GM12878 (cell line): Measurements from ENCODE around the gene NCF2. TPM values are rescaled to one million over a fixed set of nuclear protein-coding genes. Genes with fewer than 3 reads are reported as not detected.

Source experiments
- ATAC-seq: fragments of 200-7000 bp; cut with Tn5 transposase; 3 replicates; pipeline ENCODE4 v1.9.1; 2020; ENCODE audit warnings: mild to moderate bottlenecking, moderate library complexity
- BruUV-seq: library from RNA; stranded (reverse); fragments of 400-500 nt; replicated peaks from 2 replicates; lab custom pipeline; 2021; lab: Mats Ljungman, UMichigan
- CTCF ChIA-PET: fragments of 300-600 bp; sonication (Branson Sonifier 250); formaldehyde crosslinking; extraction: SDS; loops from one replicate; lab custom pipeline; 2021; ENCODE audit warnings: inconsistent platforms; lab: Yijun Ruan, JAX
- POLR2A ChIA-PET: fragments of 350-600 bp; formaldehyde crosslinking; extraction: SDS; loops from one replicate; lab custom pipeline; 2021; ENCODE audit warnings: inconsistent platforms; lab: Charles Lee
- RAD21 ChIA-PET: fragments of 300-600 bp; sonication (Branson Sonifier 250); formaldehyde crosslinking; loops from one replicate; lab custom pipeline; 2023; ENCODE audit warnings: antibody characterized with exemption; ENCODE audit not compliant: unreplicated experiment; lab: Charles Lee
- SMC1A ChIA-PET: fragments of 300-600 bp; sonication (Branson Sonifier 250); formaldehyde crosslinking; loops from one replicate; lab custom pipeline; 2023; ENCODE audit not compliant: unreplicated experiment, uncharacterized antibody; lab: Charles Lee
- DNase-seq: peaks from one replicate; pipeline ENCODE4 v3.0.0-alpha.2; 2011; ENCODE audit warnings: low read depth, low spot score
- FAIRE-seq: peaks from 3 replicates; lab custom pipeline; 2011; peaks lifted over from hg19 to GRCh38; lab: Jason Lieb, UNC
- H2AFZ ChIP-seq: 2 replicates; pipeline ENCODE4 v1.6.0; 2011; ENCODE audit warnings: low read depth, low read length, control low read depth; ENCODE audit not compliant: control insufficient read depth
- H3K27ac ChIP-seq: 2 replicates; pipeline ENCODE4 v1.5.1; 2011; ENCODE audit warnings: control low read depth; ENCODE audit not compliant: control insufficient read depth, insufficient read depth
- H3K27me3 ChIP-seq, 2 experiments: replicated peaks in 1 of 2; 2 replicates each; pipeline versions ENCODE4 v1.6.0 to v1.6.1; 2011; ENCODE audit warnings: low read length in 1 of 2; ENCODE audit not compliant: control insufficient read depth in 2 of 2, insufficient read depth in 2 of 2
- H3K36me3 ChIP-seq, 2 experiments: 2 replicates each; pipeline ENCODE4 v1.5.1; 2011; ENCODE audit warnings: low read length in 1 of 2; ENCODE audit not compliant: control insufficient read depth in 2 of 2, insufficient read depth in 2 of 2
- H3K4me1 ChIP-seq: 2 replicates; pipeline ENCODE4 v1.6.1; 2011; ENCODE audit warnings: mild to moderate bottlenecking, low read length, moderate library complexity, mixed read lengths; ENCODE audit not compliant: control insufficient read depth, insufficient read depth
- H3K4me2 ChIP-seq: 2 replicates; pipeline ENCODE4 v1.6.0; 2011; ENCODE audit warnings: control low read depth; ENCODE audit not compliant: control insufficient read depth, insufficient read depth
- H3K4me3 ChIP-seq: fragments of 200-600 bp; sonication (generic); 2 replicates; pipeline ENCODE4 v1.5.1; 2016
- H3K79me2 ChIP-seq: 2 replicates; pipeline ENCODE4 v1.6.0; 2011; ENCODE audit warnings: low read length; ENCODE audit not compliant: control insufficient read depth, insufficient read depth
- H3K9ac ChIP-seq: 2 replicates; pipeline ENCODE4 v1.8.0; 2011; ENCODE audit warnings: low read length, control low read depth, mixed read lengths; ENCODE audit not compliant: control insufficient read depth, insufficient read depth
- H3K9me3 ChIP-seq: replicated peaks from 3 replicates; pipeline ENCODE4 v1.5.1; 2011; ENCODE audit warnings: mild to moderate bottlenecking, low read length; ENCODE audit not compliant: control insufficient read depth, insufficient read depth
- H4K20me1 ChIP-seq: 2 replicates; pipeline ENCODE4 v1.6.0; 2011; ENCODE audit not compliant: control insufficient read depth, insufficient read depth
- ATF2 ChIP-seq: IDR thresholded peaks from 2 replicates; pipeline ENCODE4 v1.6.1; 2012; ENCODE audit warnings: low read length, inconsistent platforms
- EP300 ChIP-seq, 2 experiments: fragments of 150-350 bp in 1 of 2; IDR thresholded peaks; 2 replicates each; pipeline ENCODE4 v1.6.1; 2011 to 2012; ENCODE audit warnings: low read depth in 2 of 2, low read length in 2 of 2, borderline replicate concordance in 1 of 2, improper control_type of control experiment in 1 of 2, inconsistent platforms in 1 of 2; ENCODE audit not compliant: control insufficient read depth in 1 of 2
- EZH2 ChIP-seq: IDR thresholded peaks from 2 replicates; pipeline ENCODE4 v1.6.1; 2012; ENCODE audit warnings: low read depth, mild to moderate bottlenecking, control low read depth, inconsistent platforms, low read length, borderline replicate concordance; ENCODE audit not compliant: control insufficient read depth
- GABPA ChIP-seq: IDR thresholded peaks from 2 replicates; pipeline ENCODE4 v1.6.1; 2014; ENCODE audit warnings: antibody characterized with exemption, low read depth, mild to moderate bottlenecking, inconsistent platforms
- HDGF ChIP-seq: fragments of 450-650 bp; IDR thresholded peaks from 2 replicates; pipeline ENCODE4 v1.6.1; 2016; ENCODE audit warnings: antibody characterized with exemption
- LARP7 ChIP-seq: fragments of 450-650 bp; IDR thresholded peaks from 2 replicates; pipeline ENCODE4 v1.6.1; 2017; ENCODE audit warnings: mild to moderate bottlenecking
- MLLT1 ChIP-seq: fragments of 450-650 bp; IDR thresholded peaks from 2 replicates; pipeline ENCODE4 v1.6.1; 2016; ENCODE audit warnings: mild to moderate bottlenecking
- MTA3 ChIP-seq: IDR thresholded peaks from 2 replicates; pipeline ENCODE4 v1.6.1; 2012; ENCODE audit warnings: low read length, inconsistent platforms, borderline replicate concordance
- SMC3 ChIP-seq: IDR thresholded peaks from 2 replicates; pipeline ENCODE4 v1.6.1; 2011; ENCODE audit warnings: low read length, improper control_type of control experiment, borderline replicate concordance
- SP1 ChIP-seq: IDR thresholded peaks from one replicate; pipeline ENCODE4 v1.6.1; 2011; ENCODE audit warnings: low read depth, low read length
- TBL1XR1 ChIP-seq: IDR thresholded peaks from 2 replicates; pipeline ENCODE4 v1.6.1; 2012; ENCODE audit warnings: low read depth, low read length, improper control_type of control experiment
- TCF7 ChIP-seq: IDR thresholded peaks from 2 replicates; pipeline ENCODE4 v1.6.1; 2014; ENCODE audit warnings: antibody characterized with exemption, borderline replicate concordance
- ZNF24 ChIP-seq: fragments of 450-650 bp; IDR thresholded peaks from 2 replicates; pipeline ENCODE4 v1.6.1; 2017; ENCODE audit warnings: antibody characterized with exemption, mild to moderate bottlenecking
- ZNF274 ChIP-seq: IDR thresholded peaks from one replicate; pipeline ENCODE4 v1.8.0; 2011; ENCODE audit not compliant: insufficient read length, insufficient read depth
- ZNF384 ChIP-seq: IDR thresholded peaks from 2 replicates; pipeline ENCODE4 v1.6.1; 2012; ENCODE audit warnings: low read depth, mild to moderate bottlenecking, low read length, improper control_type of control experiment, borderline replicate concordance
- WGBS: methylation state at CpG from one replicate; pipeline ENCODE4 v1.1.6; 2016; ENCODE audit warnings: low lambda C conversion rate; ENCODE audit not compliant: insufficient replicate concordance, insufficient coverage; ENCODE audit errors: missing lambda C conversion rate; 5-methylcytosine and 5-hydroxymethylcytosine counted together
- in situ Hi-C: fragments of 300-500 bp; cut with MboI; formaldehyde crosslinking; loops from 9 replicates; pipeline ENCODE4 v1.14.3; 2018; ENCODE audit warnings: mixed read lengths
- intact Hi-C: fragments of 100-400 bp; cut with micrococcal nuclease; formaldehyde crosslinking; loops from one replicate; pipeline ENCODE4 v1.14.2; 2022; ENCODE audit not compliant: unreplicated experiment
- polyA plus RNA-seq, 11 experiments: library from polyadenylated mRNA; depleted of rRNA in 4 of 11; unstranded in 6 of 11; stranded (reverse) in 5 of 11; fragments of >200 nt; fragmentation: Nextera tagmentation in 4 of 11; fragmentation: Illumina TruSeq in 1 of 11; extraction: Ambion mirVana in 4 of 11; extraction: Trizol in 1 of 11; gene quantifications; 1 replicate in 1 of 11; 2 replicates in 10 of 11; pipeline versions ENCODE4 v1.2.1 to v1.2.3, GENCODE V29; 2011 to 2016; ENCODE audit warnings: inconsistent platforms in 2 of 11, missing spikeins in 2 of 11, low read depth in 1 of 11
- total RNA-seq, 4 experiments: library from RNA; depleted of rRNA in 3 of 4; stranded (reverse); fragments of >200 nt in 3 of 4; fragmentation: Illumina TruSeq in 1 of 4; extraction: Trizol in 1 of 4; gene quantifications; 2 replicates each; pipeline versions ENCODE4 v1.2.1 to v1.2.3, GENCODE V29; 2013 to 2021
- TF ChIP-seq, protein P1 (sequence below): fragments of 450-650 bp; formaldehyde crosslinking; IDR thresholded peaks from 2 replicates; pipeline ENCODE4 v1.4.0; 2022; ENCODE audit warnings: mild to moderate bottlenecking, moderate library complexity

The NCF2 gene
- total and polyA plus RNA-seq, 10 of the 15 experiments (the other 5 are each of a cell fraction or from before 2014, with no cell fraction given): 31.4 to 256 (median 77.1) TPM

DNA sequence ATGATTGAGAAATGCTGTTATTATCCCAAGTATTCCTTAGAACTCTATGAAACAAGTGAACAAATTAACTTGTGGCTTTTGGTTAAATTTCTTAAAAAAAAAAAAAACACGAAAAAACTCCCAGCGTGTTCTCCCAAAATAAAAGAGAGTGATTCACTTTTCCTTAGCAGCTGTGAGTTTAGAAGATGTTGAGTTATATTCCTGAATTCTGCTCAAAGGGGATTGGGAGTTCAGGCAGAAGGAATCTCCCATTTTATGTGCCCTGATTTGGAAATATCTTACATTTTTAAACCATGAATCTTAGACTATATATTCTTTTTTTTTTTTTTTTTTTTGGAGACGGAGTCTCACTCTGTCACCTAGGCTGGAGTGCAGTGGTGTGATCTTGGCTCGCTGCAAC lies 83.7 kb downstream of the NCF2 start:
- H4K20me1 ChIP-seq: no peaks in the 10 kb centered on the region; the same call in 1 of the 2 replicates
- DNase-seq: no peak
- H3K9ac ChIP-seq: no peak overlapping the region
- no peak overlapping the region for H2AFZ ChIP-seq
- H3K4me1 ChIP-seq: no peaks in the 10 kb centered on the region
- no peak overlapping the region for H3K4me3 ChIP-seq
- ATAC-seq: no peak
- peaks cover 63% of the 10 kb centered on the region for H3K79me2 ChIP-seq
- no peaks in the 10 kb centered on the region for H3K9me3 ChIP-seq
- ChIA-PET POLR2A (interaction anchor here (0.7 to 0.9 kb wide), 3 partner anchors 18 to 62 kb away, joined by 3 to 7 read pairs (median 4); no protein-coding TSS in a partner anchor), CTCF (interaction anchor here (0.8 to 1.7 kb wide), 3 partner anchors 17 to 201 kb away, joined by 3 to 4 read pairs (median 3); no protein-coding TSS in a partner anchor), SMC1A (interaction anchor here (0.7 to 1.2 kb wide), 2 partner anchors 37 to 122 kb away, joined by 3 to 4 read pairs; no protein-coding TSS in a partner anchor), RAD21 (interaction anchor here (0.7 kb wide), 1 partner anchor 49 kb away, joined by 3 read pairs; no protein-coding TSS in a partner anchor)
- H3K36me3 ChIP-seq: peaks cover 0 to 2% of the 10 kb centered on the region in 2 experiments; a peak in 2 of 4 replicates
- H3K27ac ChIP-seq: no peak overlapping the region
- H3K4me2 ChIP-seq: no peak overlapping the region
- no peaks in the 10 kb centered on the region for H3K27me3 ChIP-seq
- TF ChIP-seq LARP7 (no peak), ATF2 (no peak), TCF7 (no peak), EZH2 (no peak), ZNF384 (no peak), ZNF274 (no peak), SMC3 (no peak), HDGF (no peak), GABPA (no peak), MTA3 (no peak), MLLT1 (no peak), ZNF24 (no peak), EP300 (IDR thresholded peaks at IDR 0.05; ENCODE audit: borderline replicate concordance in 1 of 2, control insufficient read depth in 1 of 2, low read depth in 2 of 2, low read length in 2 of 2) (no peak), TBL1XR1 (no peak), SP1 (no peak)
- TF ChIP-seq, protein P1, sequence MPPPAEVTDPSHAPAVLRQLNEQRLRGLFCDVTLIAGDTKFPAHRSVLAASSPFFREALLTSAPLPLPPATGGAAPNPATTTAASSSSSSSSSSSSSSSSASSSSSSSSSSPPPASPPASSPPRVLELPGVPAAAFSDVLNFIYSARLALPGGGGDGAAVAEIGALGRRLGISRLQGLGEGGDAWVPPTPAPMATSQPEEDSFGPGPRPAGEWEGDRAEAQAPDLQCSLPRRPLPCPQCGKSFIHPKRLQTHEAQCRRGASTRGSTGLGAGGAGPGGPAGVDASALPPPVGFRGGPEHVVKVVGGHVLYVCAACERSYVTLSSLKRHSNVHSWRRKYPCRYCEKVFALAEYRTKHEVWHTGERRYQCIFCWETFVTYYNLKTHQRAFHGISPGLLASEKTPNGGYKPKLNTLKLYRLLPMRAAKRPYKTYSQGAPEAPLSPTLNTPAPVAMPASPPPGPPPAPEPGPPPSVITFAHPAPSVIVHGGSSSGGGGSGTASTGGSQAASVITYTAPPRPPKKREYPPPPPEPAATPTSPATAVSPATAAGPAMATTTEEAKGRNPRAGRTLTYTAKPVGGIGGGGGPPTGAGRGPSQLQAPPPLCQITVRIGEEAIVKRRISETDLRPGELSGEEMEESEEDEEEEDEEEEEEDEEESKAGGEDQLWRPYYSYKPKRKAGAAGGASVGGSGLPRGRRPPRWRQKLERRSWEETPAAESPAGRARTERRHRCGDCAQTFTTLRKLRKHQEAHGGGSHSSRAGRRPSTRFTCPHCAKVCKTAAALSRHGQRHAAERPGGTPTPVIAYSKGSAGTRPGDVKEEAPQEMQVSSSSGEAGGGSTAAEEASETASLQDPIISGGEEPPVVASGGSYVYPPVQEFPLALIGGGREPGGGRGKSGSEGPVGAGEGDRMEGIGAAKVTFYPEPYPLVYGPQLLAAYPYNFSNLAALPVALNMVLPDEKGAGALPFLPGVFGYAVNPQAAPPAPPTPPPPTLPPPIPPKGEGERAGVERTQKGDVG (CRISPR knock-in tag): no peak
- in situ Hi-C loops (no loop called here), intact Hi-C loops (no loop called here)
- 100% methylated on average over 4 of the region's 4 CpGs for WGBS
- FAIRE-seq: no peak
- BruUV-seq: no TSS peak
